WTC11 (cell line): ENCODE measurements around the gene SMIM5. TPM values are rescaled to one million over a fixed set of nuclear protein-coding genes. Genes with fewer than 3 reads are reported as not detected.
A peak's percentile ranks its signal among the peaks of the same experiment; 100 is the strongest.

ENCODE experiments used
- ATAC-seq: fragments of 200-7000 bp; cut with Tn5 transposase; 2 replicates; pipeline ENCODE4 v1.10.0; 2021; ENCODE audit warnings: mild to moderate bottlenecking, moderate library complexity
- Bru-seq: library from RNA; stranded (reverse); fragments of 400-500 nt; gene quantifications from one replicate; lab custom pipeline; 2021; lab: Mats Ljungman, UMichigan
- CTCF ChIA-PET: fragments of 300-600 bp; sonication (Branson Sonifier 250); formaldehyde crosslinking; loops from one replicate; lab custom pipeline; 2021; ENCODE audit warnings: antibody characterized with exemption; lab: Charles Lee
- POLR2A ChIA-PET: fragments of 350-600 bp; sonication (Branson Sonifier 250); formaldehyde crosslinking; loops from one replicate; lab custom pipeline; 2021; ENCODE audit warnings: antibody characterized with exemption; lab: Charles Lee
- DNase-seq: peaks from one replicate; pipeline ENCODE4 v3.0.0; 2021; ENCODE audit warnings: low spot score
- H3K27ac Mint-ChIP-seq: 2 replicates; pipeline ENCODE4 v1.8.0; 2021; ENCODE audit warnings: mixed read lengths
- H3K27me3 Mint-ChIP-seq: 2 replicates; pipeline ENCODE4 v1.8.0; 2021; ENCODE audit warnings: low read depth, mild to moderate bottlenecking, moderate library complexity, mixed read lengths
- H3K36me3 Mint-ChIP-seq: 2 replicates; pipeline ENCODE4 v1.8.0; 2021; ENCODE audit warnings: mixed read lengths
- H3K4me1 Mint-ChIP-seq: 2 replicates; pipeline ENCODE4 v1.8.0; 2022; ENCODE audit warnings: mixed read lengths
- H3K4me3 Mint-ChIP-seq: 2 replicates; pipeline ENCODE4 v1.8.0; 2021; ENCODE audit warnings: mild to moderate bottlenecking, moderate library complexity, mixed read lengths
- H3K9me3 Mint-ChIP-seq: 2 replicates; pipeline ENCODE4 v1.8.0; 2021; ENCODE audit warnings: mixed read lengths
- CTCF ChIP-seq: fragments of 200-600 bp; IDR thresholded peaks from 2 replicates; pipeline ENCODE4 v1.8.0; 2022; ENCODE audit warnings: antibody characterized with exemption
- E2F1 ChIP-seq: sonication (generic); formaldehyde crosslinking; IDR thresholded peaks from 2 replicates; pipeline ENCODE4 v1.8.0; 2022; ENCODE audit warnings: mild to moderate bottlenecking, missing genetic modification reagents
- ELF4 ChIP-seq: sonication (generic); formaldehyde crosslinking; IDR thresholded peaks from 2 replicates; pipeline ENCODE4 v1.8.1; 2022; ENCODE audit warnings: low read depth, mild to moderate bottlenecking, moderate library complexity, missing genetic modification reagents
- ESRRA ChIP-seq: sonication (generic); formaldehyde crosslinking; IDR thresholded peaks from 2 replicates; pipeline ENCODE4 v1.8.1; 2022; ENCODE audit warnings: mild to moderate bottlenecking, missing genetic modification reagents, borderline replicate concordance
- GABPB1 ChIP-seq: sonication (generic); formaldehyde crosslinking; IDR thresholded peaks from 2 replicates; pipeline ENCODE4 v1.8.1; 2023; ENCODE audit warnings: mild to moderate bottlenecking, missing genetic modification reagents
- GTF2I ChIP-seq: fragments of 250-450 bp; sonication (Bioruptor Pico); conservative IDR thresholded peaks from 2 replicates; pipeline ENCODE4 v1.4.0; 2021; ENCODE audit warnings: mild to moderate bottlenecking
- JAZF1 ChIP-seq: fragments of 250-450 bp; sonication (Bioruptor Pico); IDR thresholded peaks from 2 replicates; pipeline ENCODE4 v1.9.0; 2021; ENCODE audit warnings: moderate library complexity, mild to moderate bottlenecking, inconsistent platforms
- JUN ChIP-seq: sonication (generic); formaldehyde crosslinking; IDR thresholded peaks from 2 replicates; pipeline ENCODE4 v1.8.0; 2023; ENCODE audit warnings: mild to moderate bottlenecking, missing genetic modification reagents
- MYBL2 ChIP-seq: sonication (generic); formaldehyde crosslinking; IDR thresholded peaks from 2 replicates; pipeline ENCODE4 v1.8.1; 2023; ENCODE audit warnings: mild to moderate bottlenecking, moderate library complexity, missing genetic modification reagents
- NFATC4 ChIP-seq: fragments of 250-450 bp; sonication (Bioruptor Pico); IDR thresholded peaks from 2 replicates; pipeline ENCODE4 v1.9.0; 2021; ENCODE audit warnings: mild to moderate bottlenecking
- NFYB ChIP-seq: sonication (generic); formaldehyde crosslinking; conservative IDR thresholded peaks from 2 replicates; pipeline ENCODE4 v1.8.0; 2022; ENCODE audit warnings: low read depth, missing genetic modification reagents
- NR3C1 ChIP-seq: sonication (generic); formaldehyde crosslinking; conservative IDR thresholded peaks from 2 replicates; pipeline ENCODE4 v1.8.1; 2023; ENCODE audit warnings: low read depth, mild to moderate bottlenecking, missing genetic modification reagents
- PRRX2 ChIP-seq: fragments of 250-450 bp; sonication (Bioruptor Pico); IDR thresholded peaks from 2 replicates; pipeline ENCODE4 v1.8.0; 2021; ENCODE audit warnings: mild to moderate bottlenecking
- RELA ChIP-seq: sonication (generic); formaldehyde crosslinking; IDR thresholded peaks from 2 replicates; pipeline ENCODE4 v1.8.1; 2022; ENCODE audit warnings: missing genetic modification reagents, mild to moderate bottlenecking, borderline replicate concordance
- RORB ChIP-seq: fragments of 250-450 bp; sonication (Bioruptor Pico); IDR thresholded peaks from 2 replicates; pipeline ENCODE4 v1.9.0; 2021; ENCODE audit warnings: mild to moderate bottlenecking
- SOX15 ChIP-seq: fragments of 250-450 bp; sonication (Bioruptor Pico); IDR thresholded peaks from 2 replicates; pipeline ENCODE4 v1.9.0; 2021; ENCODE audit warnings: mild to moderate bottlenecking
- TCF7 ChIP-seq: sonication (generic); formaldehyde crosslinking; IDR thresholded peaks from 2 replicates; pipeline ENCODE4 v1.8.0; 2022; ENCODE audit warnings: mild to moderate bottlenecking, low read depth, missing genetic modification reagents, moderate library complexity
- ZBTB21 ChIP-seq: sonication (generic); formaldehyde crosslinking; IDR thresholded peaks from 2 replicates; pipeline ENCODE4 v1.8.1; 2023; ENCODE audit warnings: mild to moderate bottlenecking, missing genetic modification reagents, borderline replicate concordance
- ZMAT4 ChIP-seq: fragments of 250-450 bp; sonication (Bioruptor Pico); IDR thresholded peaks from 2 replicates; pipeline ENCODE4 v1.9.0; 2021; ENCODE audit warnings: mild to moderate bottlenecking
- ZNF232 ChIP-seq: sonication (generic); formaldehyde crosslinking; IDR thresholded peaks from 2 replicates; pipeline ENCODE4 v1.8.0; 2022; ENCODE audit warnings: mild to moderate bottlenecking, missing genetic modification reagents
- ZNF317 ChIP-seq: sonication (generic); formaldehyde crosslinking; IDR thresholded peaks from 2 replicates; pipeline ENCODE4 v1.8.1; 2023; ENCODE audit warnings: low read depth, mild to moderate bottlenecking, moderate library complexity, missing genetic modification reagents, borderline replicate concordance
- ZNF423 ChIP-seq: fragments of 250-450 bp; sonication (Bioruptor Pico); IDR thresholded peaks from 2 replicates; pipeline ENCODE4 v2.1.2; 2022; ENCODE audit warnings: mild to moderate bottlenecking, moderate library complexity
- long read RNA-seq, 3 experiments: library from RNA in 1 of 3; library from capped mRNA in 1 of 3; library from polyadenylated mRNA in 1 of 3; unstranded in 2 of 3; stranded (forward) in 1 of 3; transcript quantifications; one replicate each; pipeline ENCODE4 v2.0.0, GENCODE V29; 2021
- total RNA-seq: library from RNA; stranded (reverse); gene quantifications from 3 replicates; pipeline ENCODE4 v1.2.3, GENCODE V29; 2021
- TF ChIP-seq, protein P1 (sequence below): fragments of 250-450 bp; sonication (Bioruptor Pico); IDR thresholded peaks from 2 replicates; pipeline ENCODE4 v2.1.2; 2022; ENCODE audit warnings: mild to moderate bottlenecking, moderate library complexity
- TF ChIP-seq, protein P2 (sequence below): sonication (generic); formaldehyde crosslinking; IDR thresholded peaks from 2 replicates; pipeline ENCODE4 v1.8.1; 2023; ENCODE audit warnings: mild to moderate bottlenecking, missing genetic modification reagents, moderate library complexity
- TF ChIP-seq, protein P3 (sequence below): sonication (generic); formaldehyde crosslinking; IDR thresholded peaks from 2 replicates; pipeline ENCODE4 v1.8.1; 2023; ENCODE audit warnings: mild to moderate bottlenecking, moderate library complexity, missing genetic modification reagents
- TF ChIP-seq, protein P4 (sequence below): sonication (generic); formaldehyde crosslinking; IDR thresholded peaks from 2 replicates; pipeline ENCODE4 v1.8.0; 2022; ENCODE audit warnings: mild to moderate bottlenecking, missing genetic modification reagents

The SMIM5 gene, protein sequence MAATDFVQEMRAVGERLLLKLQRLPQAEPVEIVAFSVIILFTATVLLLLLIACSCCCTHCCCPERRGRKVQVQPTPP
- total RNA-seq (0.05 TPM in 1 of 3 replicates, not detected in the others), Bru-seq, nascent RNA (not detected)
- long read RNA-seq, experiment 1: 0 reads
- long read RNA-seq, experiment 2: 0 reads
- long read RNA-seq, experiment 3: 0 reads

- no peaks in the 10 kb centered on the region for H3K27me3 Mint-ChIP-seq
- TF ChIP-seq, protein P1, sequence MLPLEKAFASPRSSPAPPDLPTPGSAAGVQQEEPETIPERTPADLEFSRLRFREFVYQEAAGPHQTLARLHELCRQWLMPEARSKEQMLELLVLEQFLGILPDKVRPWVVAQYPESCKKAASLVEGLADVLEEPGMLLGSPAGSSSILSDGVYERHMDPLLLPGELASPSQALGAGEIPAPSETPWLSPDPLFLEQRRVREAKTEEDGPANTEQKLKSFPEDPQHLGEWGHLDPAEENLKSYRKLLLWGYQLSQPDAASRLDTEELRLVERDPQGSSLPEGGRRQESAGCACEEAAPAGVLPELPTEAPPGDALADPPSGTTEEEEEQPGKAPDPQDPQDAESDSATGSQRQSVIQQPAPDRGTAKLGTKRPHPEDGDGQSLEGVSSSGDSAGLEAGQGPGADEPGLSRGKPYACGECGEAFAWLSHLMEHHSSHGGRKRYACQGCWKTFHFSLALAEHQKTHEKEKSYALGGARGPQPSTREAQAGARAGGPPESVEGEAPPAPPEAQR (CRISPR knock-in tag): no peak
- TF ChIP-seq NFYB (CRISPR knock-in tag): no peak
- no peak for TF ChIP-seq RELA (CRISPR knock-in tag)
- no peak for TF ChIP-seq NFATC4 (CRISPR knock-in tag)
- no peak for TF ChIP-seq SOX15 (CRISPR knock-in tag)
- TF ChIP-seq ELF4 (CRISPR knock-in tag): no peak
- 0 out of 2 replicates have a peak, but pooled peaks have one; percentile 16 for TF ChIP-seq GABPB1
- TF ChIP-seq, protein P2, sequence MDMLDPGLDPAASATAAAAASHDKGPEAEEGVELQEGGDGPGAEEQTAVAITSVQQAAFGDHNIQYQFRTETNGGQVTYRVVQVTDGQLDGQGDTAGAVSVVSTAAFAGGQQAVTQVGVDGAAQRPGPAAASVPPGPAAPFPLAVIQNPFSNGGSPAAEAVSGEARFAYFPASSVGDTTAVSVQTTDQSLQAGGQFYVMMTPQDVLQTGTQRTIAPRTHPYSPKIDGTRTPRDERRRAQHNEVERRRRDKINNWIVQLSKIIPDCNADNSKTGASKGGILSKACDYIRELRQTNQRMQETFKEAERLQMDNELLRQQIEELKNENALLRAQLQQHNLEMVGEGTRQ (CRISPR knock-in tag): no peak
- TF ChIP-seq ESRRA: no peak; the same call in 1 of the 2 replicates
- no peak for TF ChIP-seq ZNF317
- no peak for TF ChIP-seq JUN (CRISPR knock-in tag)
- TF ChIP-seq, protein P3, sequence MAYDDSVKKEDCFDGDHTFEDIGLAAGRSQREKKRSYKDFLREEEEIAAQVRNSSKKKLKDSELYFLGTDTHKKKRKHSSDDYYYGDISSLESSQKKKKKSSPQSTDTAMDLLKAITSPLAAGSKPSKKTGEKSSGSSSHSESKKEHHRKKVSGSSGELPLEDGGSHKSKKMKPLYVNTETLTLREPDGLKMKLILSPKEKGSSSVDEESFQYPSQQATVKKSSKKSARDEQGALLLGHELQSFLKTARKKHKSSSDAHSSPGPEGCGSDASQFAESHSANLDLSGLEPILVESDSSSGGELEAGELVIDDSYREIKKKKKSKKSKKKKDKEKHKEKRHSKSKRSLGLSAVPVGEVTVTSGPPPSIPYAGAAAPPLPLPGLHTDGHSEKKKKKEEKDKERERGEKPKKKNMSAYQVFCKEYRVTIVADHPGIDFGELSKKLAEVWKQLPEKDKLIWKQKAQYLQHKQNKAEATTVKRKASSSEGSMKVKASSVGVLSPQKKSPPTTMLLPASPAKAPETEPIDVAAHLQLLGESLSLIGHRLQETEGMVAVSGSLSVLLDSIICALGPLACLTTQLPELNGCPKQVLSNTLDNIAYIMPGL (CRISPR knock-in tag): 0 out of 2 replicates have a peak, but pooled peaks have one; percentile 17
- peak; percentile 94 for TF ChIP-seq CTCF
- no peak for TF ChIP-seq NR3C1 (CRISPR knock-in tag)
- TF ChIP-seq, protein P4, sequence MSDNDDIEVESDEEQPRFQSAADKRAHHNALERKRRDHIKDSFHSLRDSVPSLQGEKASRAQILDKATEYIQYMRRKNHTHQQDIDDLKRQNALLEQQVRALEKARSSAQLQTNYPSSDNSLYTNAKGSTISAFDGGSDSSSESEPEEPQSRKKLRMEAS (CRISPR knock-in tag): peak; percentile 44; the same call in 1 of the 2 replicates
- TF ChIP-seq PRRX2 (CRISPR knock-in tag): no peak
- TF ChIP-seq ZNF232 (CRISPR knock-in tag): no peak
- TF ChIP-seq MYBL2: no peak
- no peak for TF ChIP-seq ZMAT4 (CRISPR knock-in tag)
- no peak for TF ChIP-seq JAZF1
- no peak for TF ChIP-seq E2F1 (CRISPR knock-in tag)
- no peak for TF ChIP-seq RORB (CRISPR knock-in tag)
- TF ChIP-seq ZBTB21 (CRISPR knock-in tag): no peak
- no peak for TF ChIP-seq GTF2I (CRISPR knock-in tag)
- no peak for TF ChIP-seq TCF7 (CRISPR knock-in tag)
- TF ChIP-seq ZNF423 (CRISPR knock-in tag): no peak
- DNase-seq: peak; percentile 94
- no peaks in the 10 kb centered on the region for H3K36me3 Mint-ChIP-seq
- no peaks in the 10 kb centered on the region for H3K9me3 Mint-ChIP-seq
- ATAC-seq: peak; percentile 71
- POLR2A ChIA-PET: interaction anchor here (0.6 to 2.0 kb wide), 3 partner anchors 20 to 43 kb away, joined by 3 to 9 read pairs (median 4); partner anchors contain the start of genes RECQL5 and SAP30BP
- H3K4me1 Mint-ChIP-seq: peaks cover 11% of the 10 kb centered on the region
- CTCF ChIA-PET: interaction anchor here (0.5 to 11.9 kb wide), 65 partner anchors 16 to 907 kb away, joined by 3 to 456 read pairs (median 6); partner anchors contain the start of genes GALK1, ITGB4, LLGL2 and MIF4GD
- H3K27ac Mint-ChIP-seq: peak within 1 kb of the TSS; percentile 63; the same call in 1 of the 2 replicates
- H3K4me3 Mint-ChIP-seq: peak within 1 kb of the TSS; percentile 24; the same call in 1 of the 2 replicates
These were observed at the start of gene SMIM5 for GRCh38 chr17:75632863-75633485. TSS of gene SMIM5 (plus strand) at chr17:75633434. CDS start at chr17:75640202, 6,768 bp downstream.
